Activated CD4-positive, alpha-beta T cell treated with anti-CD3 and anti-CD28 coated beads, Interleukin-2, Interleukin-4, amounts not matched to agents 100 ng/mL and 50 ng/mL, durations not matched to agents 16 hours and 8 hours (primary cell): ENCODE measurements around the gene BAZ2A.
A peak's percentile ranks its signal among the peaks of the same experiment; 100 is the strongest.
"Not testable (repeated sequence)": the region's sequence is repeated elsewhere in the genome, so short reads cannot be mapped to it uniquely, and the experiment has no call there.

Experiments used
- DNase-seq: peaks from one replicate; pipeline ENCODE4 v3.0.0-alpha.2; 2020; ENCODE audit warnings: low spot score

The BAZ2A gene

GRCh38 chr12:56630180-56630632 is at the start of gene BAZ2A:
Gene BAZ2A (minus strand): TSS chr12:56630326. CDS start chr12:56617530, 12,796 bp downstream.
- peak; percentile 90 for DNase-seq

- DNase-seq: no peak
These were observed 48.7 kb upstream of the BAZ2A start for GRCh38 chr12:56678852-56679251.

GRCh38 chr12:56677680-56678079 is 47.6 kb upstream of the BAZ2A start:
- DNase-seq: no peak

- no peak for DNase-seq
These were observed 46.9 kb upstream of the BAZ2A start for GRCh38 chr12:56676851-56677580.

- no peak for DNase-seq
These were observed 41.5 kb upstream of the BAZ2A start for GRCh38 chr12:56671608-56672007.

- DNase-seq: no peak
These were observed 40.7 kb upstream of the BAZ2A start for GRCh38 chr12:56670836-56671235.

GRCh38 chr12:56668197-56668457 is 38.0 kb upstream of the BAZ2A start:
- DNase-seq: no peak

GRCh38 chr12:56661979-56662638 is 32.0 kb upstream of the BAZ2A start:
- DNase-seq: no peak

GRCh38 chr12:56661560-56661959 is 31.4 kb upstream of the BAZ2A start:
- no peak for DNase-seq

GRCh38 chr12:56658921-56659320 is 28.8 kb upstream of the BAZ2A start:
- DNase-seq: no peak

- peak; percentile 58 for DNase-seq
These were observed 27.6 kb upstream of the BAZ2A start for GRCh38 chr12:56657416-56658379.

GRCh38 chr12:56653781-56654180 is 23.7 kb upstream of the BAZ2A start:
- DNase-seq: not testable (repeated sequence)

GRCh38 chr12:56648023-56648422 is 17.9 kb upstream of the BAZ2A start:
- DNase-seq: not testable (repeated sequence)

- peak; percentile 99 for DNase-seq
These were observed 15.8 kb upstream of the BAZ2A start, which contains the start of gene ATP5F1B for GRCh38 chr12:56645717-56646446. Gene ATP5F1B (minus strand): TSS chr12:56645984. CDS start chr12:56645963, 21 bp downstream.

- no peak for DNase-seq
These were observed 15.1 kb upstream of the BAZ2A start for GRCh38 chr12:56645201-56645716.

GRCh38 chr12:56644654-56645053 is 14.5 kb upstream of the BAZ2A start:
- no peak for DNase-seq

GRCh38 chr12:56641219-56641618 is 11.1 kb upstream of the BAZ2A start:
- DNase-seq: no peak

GRCh38 chr12:56637621-56638020 is 7.5 kb upstream of the BAZ2A start:
- no peak for DNase-seq

GRCh38 chr12:56636675-56637540 is 6.8 kb upstream of the BAZ2A start:
- peak; percentile 90 for DNase-seq
